ENCODE results near the gene CNEP1R1.

Gene CNEP1R1

GRCh38 chr16:50035468-50035992, 10.5 kb downstream of the CNEP1R1 start:
- H3K4me3 ChIP-seq (ENCODE audit: low read length): no peak overlapping the region
- TF ChIP-seq, protein P1, sequence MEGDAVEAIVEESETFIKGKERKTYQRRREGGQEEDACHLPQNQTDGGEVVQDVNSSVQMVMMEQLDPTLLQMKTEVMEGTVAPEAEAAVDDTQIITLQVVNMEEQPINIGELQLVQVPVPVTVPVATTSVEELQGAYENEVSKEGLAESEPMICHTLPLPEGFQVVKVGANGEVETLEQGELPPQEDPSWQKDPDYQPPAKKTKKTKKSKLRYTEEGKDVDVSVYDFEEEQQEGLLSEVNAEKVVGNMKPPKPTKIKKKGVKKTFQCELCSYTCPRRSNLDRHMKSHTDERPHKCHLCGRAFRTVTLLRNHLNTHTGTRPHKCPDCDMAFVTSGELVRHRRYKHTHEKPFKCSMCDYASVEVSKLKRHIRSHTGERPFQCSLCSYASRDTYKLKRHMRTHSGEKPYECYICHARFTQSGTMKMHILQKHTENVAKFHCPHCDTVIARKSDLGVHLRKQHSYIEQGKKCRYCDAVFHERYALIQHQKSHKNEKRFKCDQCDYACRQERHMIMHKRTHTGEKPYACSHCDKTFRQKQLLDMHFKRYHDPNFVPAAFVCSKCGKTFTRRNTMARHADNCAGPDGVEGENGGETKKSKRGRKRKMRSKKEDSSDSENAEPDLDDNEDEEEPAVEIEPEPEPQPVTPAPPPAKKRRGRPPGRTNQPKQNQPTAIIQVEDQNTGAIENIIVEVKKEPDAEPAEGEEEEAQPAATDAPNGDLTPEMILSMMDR (conservative IDR thresholded peaks at IDR 0.05; ENCODE audit: low read length): no peak
- DNase-seq (ENCODE audit: low read depth): no peak

DNA sequence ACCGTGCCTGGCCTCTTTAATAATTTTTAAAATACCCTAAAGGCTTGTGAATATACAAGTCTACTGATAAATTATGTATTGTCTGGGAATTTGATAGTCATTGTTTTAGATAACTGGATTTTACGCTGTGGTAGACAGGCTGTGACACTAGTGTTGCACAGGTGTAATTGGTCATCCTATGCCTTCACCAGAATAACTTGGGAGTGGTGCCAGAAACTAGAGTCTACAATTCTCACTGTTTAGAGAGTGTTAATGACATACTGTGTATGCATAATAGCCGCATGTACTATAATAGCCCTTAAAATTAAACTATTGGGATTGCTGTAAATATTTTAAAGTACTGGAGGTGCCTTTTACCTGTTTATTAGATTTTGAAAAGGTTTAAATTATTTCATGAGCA, 11.4 kb downstream of the CNEP1R1 start:
- no peak overlapping the region for H3K4me3 ChIP-seq (ENCODE audit: low read length)
- DNase-seq (ENCODE audit: low read depth): no peak
- TF ChIP-seq, protein P1 (conservative IDR thresholded peaks at IDR 0.05; ENCODE audit: low read length): no peak

- H3K4me3 ChIP-seq (ENCODE audit: low read length): no peak overlapping the region
- TF ChIP-seq, protein P1 (conservative IDR thresholded peaks at IDR 0.05; ENCODE audit: low read length): no peak
- DNase-seq (ENCODE audit: low read depth): peak; percentile 9
Observed at GRCh38 chr16:50037662-50038220, 12.7 kb downstream of the CNEP1R1 start.

DNA sequence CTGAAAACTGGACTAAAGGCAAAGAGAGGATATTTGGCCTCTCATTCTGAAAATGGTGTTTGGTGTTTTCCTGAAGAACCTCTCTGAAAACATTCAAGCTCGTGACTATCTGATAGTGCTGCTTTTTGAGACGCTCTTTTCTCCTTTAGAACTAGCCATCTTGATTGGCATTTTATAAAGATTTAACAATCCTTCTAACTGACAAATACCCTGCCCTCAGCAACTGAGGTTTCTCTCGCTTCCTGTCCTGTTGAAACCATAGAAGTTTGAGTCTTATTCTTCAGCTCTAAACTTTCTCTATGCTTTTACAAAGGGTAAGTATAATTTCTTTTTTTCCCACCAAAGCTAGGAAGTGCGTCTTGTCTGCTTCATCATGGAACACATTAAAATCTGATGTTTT, 13.3 kb downstream of the CNEP1R1 start:
- no peak for DNase-seq (ENCODE audit: low read depth)
- TF ChIP-seq, protein P1 (conservative IDR thresholded peaks at IDR 0.05; ENCODE audit: low read length): no peak
- no peak overlapping the region for H3K4me3 ChIP-seq (ENCODE audit: low read length)

GRCh38 chr16:50038756-50039529, 13.9 kb downstream of the CNEP1R1 start:
- TF ChIP-seq, protein P1 (conservative IDR thresholded peaks at IDR 0.05; ENCODE audit: low read length): no peak
- H3K4me3 ChIP-seq (ENCODE audit: low read length): no peak overlapping the region
- no peak for DNase-seq (ENCODE audit: low read depth)

DNA sequence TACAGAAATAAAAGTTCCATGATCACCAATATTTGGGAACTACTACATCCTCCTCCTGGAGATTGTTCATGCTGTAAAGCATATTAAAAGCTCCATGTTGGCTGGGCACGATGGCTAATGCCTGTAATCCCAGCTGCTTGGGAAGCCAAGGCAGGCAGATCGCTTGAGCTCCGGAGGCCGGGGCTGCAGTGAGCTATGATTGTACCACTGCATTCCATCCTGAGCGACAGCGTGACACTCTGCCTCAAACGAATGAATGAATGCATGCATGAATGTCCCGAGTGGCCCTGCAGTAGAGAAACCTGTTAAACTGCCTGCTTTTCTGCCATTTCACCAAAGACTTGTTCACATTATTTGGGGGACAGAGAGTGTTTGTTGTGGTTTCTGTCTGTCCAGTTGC, 15.0 kb downstream of the CNEP1R1 start:
- TF ChIP-seq, protein P1 (conservative IDR thresholded peaks at IDR 0.05; ENCODE audit: low read length): no peak
- no peak for DNase-seq (ENCODE audit: low read depth)
- no peak overlapping the region for H3K4me3 ChIP-seq (ENCODE audit: low read length)

GRCh38 chr16:50040710-50041109, 15.7 kb downstream of the CNEP1R1 start:
- DNase-seq (ENCODE audit: low read depth): no peak
- TF ChIP-seq, protein P1 (conservative IDR thresholded peaks at IDR 0.05; ENCODE audit: low read length): no peak

More at GRCh38 chr16:50040710-50041109, 15.7 kb downstream of the CNEP1R1 start:
- no peak overlapping the region for H3K4me3 ChIP-seq (ENCODE audit: low read length)
